NB4 (cell line): ENCODE measurements around the gene ABHD12.

Experiments used
- MYC ChIP-seq: IDR thresholded peaks from 2 replicates; pipeline ENCODE4 v1.6.1; 2011; ENCODE audit warnings: low read depth, low read length
- TF ChIP-seq, protein P1 (sequence below): IDR thresholded peaks from 2 replicates; pipeline ENCODE4 v1.6.1; 2011; ENCODE audit warnings: low read depth, low read length
- TF ChIP-seq, protein P2 (sequence below): IDR thresholded peaks from one replicate; pipeline ENCODE4 v1.5.1; 2012; ENCODE audit warnings: low read depth, low read length

- TF ChIP-seq, protein P1, sequence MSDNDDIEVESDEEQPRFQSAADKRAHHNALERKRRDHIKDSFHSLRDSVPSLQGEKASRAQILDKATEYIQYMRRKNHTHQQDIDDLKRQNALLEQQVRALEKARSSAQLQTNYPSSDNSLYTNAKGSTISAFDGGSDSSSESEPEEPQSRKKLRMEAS: no peak
- TF ChIP-seq, protein P2, sequence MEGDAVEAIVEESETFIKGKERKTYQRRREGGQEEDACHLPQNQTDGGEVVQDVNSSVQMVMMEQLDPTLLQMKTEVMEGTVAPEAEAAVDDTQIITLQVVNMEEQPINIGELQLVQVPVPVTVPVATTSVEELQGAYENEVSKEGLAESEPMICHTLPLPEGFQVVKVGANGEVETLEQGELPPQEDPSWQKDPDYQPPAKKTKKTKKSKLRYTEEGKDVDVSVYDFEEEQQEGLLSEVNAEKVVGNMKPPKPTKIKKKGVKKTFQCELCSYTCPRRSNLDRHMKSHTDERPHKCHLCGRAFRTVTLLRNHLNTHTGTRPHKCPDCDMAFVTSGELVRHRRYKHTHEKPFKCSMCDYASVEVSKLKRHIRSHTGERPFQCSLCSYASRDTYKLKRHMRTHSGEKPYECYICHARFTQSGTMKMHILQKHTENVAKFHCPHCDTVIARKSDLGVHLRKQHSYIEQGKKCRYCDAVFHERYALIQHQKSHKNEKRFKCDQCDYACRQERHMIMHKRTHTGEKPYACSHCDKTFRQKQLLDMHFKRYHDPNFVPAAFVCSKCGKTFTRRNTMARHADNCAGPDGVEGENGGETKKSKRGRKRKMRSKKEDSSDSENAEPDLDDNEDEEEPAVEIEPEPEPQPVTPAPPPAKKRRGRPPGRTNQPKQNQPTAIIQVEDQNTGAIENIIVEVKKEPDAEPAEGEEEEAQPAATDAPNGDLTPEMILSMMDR: no peak
- no peak for TF ChIP-seq MYC
These were observed 46.5 kb upstream of the ABHD12 start for GRCh38 chr20:25437153-25437581.
